Measurements from ENCODE around the gene TOR2A. TPM values are rescaled to one million over a fixed set of nuclear protein-coding genes. Genes with fewer than 3 reads are reported as not detected.

The TOR2A gene
- total RNA-seq, 1 donor from 2014 or later: 15.1 TPM

DNA sequence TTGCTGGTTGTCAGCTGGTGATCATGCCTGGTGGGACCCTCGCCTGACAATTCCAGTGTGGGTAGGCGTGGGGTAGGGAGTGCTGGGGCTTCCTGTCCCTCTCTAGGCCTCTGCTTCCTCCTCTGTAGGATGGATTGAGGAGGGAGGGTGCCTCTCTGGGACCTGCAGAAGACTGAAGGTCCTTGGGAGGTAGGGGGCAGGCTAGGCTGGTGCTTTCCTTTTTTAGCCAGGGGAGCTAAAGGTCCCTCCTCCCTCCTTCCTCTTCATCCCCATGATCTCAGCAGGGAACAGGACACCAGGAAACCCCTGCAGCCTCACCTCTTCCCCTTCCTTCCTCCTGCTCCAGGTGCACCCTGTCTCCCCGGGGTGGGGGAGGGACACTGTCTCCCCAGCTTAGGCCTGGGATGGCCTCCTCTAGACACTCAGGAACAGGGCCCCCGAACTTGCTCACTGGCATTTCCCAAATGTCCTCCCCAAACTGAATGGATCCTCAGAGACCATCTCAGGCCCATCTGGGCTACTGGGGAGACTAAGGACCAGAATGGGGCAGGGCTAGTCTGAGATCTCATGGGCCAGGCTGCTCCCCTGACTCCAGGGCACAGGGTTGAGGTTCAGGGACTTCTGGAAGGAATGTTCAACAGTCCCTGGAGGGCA lies 35.0 kb upstream of the TOR2A start:
- intact Hi-C loops (cut with micrococcal nuclease): loop anchor here (2.0 to 5.0 kb wide), 3 partner anchors 17 to 297 kb away; partner anchors contain the start of genes NAIF1, SLC25A25 and STXBP1
- no peaks in the 10 kb centered on the region for H3K9me3 Mint-ChIP-seq
- ChIA-PET POLR2A (interaction anchor here (0.7 to 7.6 kb wide), 12 partner anchors 10 to 358 kb away, joined by 3 to 96 read pairs (median 6); partner anchors contain the start of genes CDK9, FPGS, LRSAM1 and RPL12), CTCF (interaction anchor here (0.7 to 4.1 kb wide), 5 partner anchors 9 to 100 kb away, joined by 3 to 32 read pairs (median 11); partner anchors contain the start of genes CDK9 and TOR2A)
- H3K36me3 Mint-ChIP-seq (ENCODE audit: low read depth): peaks cover 75% of the 10 kb centered on the region
- peak overlapping the region; percentile 93 for H3K27ac Mint-ChIP-seq
- peaks cover 74% of the 10 kb centered on the region for H3K4me1 Mint-ChIP-seq
- ATAC-seq (ENCODE audit: low read depth) (no peak), DNase-seq (no peak)
- peak overlapping the region; percentile 93 for H3K4me3 Mint-ChIP-seq
- TF ChIP-seq, protein P1, sequence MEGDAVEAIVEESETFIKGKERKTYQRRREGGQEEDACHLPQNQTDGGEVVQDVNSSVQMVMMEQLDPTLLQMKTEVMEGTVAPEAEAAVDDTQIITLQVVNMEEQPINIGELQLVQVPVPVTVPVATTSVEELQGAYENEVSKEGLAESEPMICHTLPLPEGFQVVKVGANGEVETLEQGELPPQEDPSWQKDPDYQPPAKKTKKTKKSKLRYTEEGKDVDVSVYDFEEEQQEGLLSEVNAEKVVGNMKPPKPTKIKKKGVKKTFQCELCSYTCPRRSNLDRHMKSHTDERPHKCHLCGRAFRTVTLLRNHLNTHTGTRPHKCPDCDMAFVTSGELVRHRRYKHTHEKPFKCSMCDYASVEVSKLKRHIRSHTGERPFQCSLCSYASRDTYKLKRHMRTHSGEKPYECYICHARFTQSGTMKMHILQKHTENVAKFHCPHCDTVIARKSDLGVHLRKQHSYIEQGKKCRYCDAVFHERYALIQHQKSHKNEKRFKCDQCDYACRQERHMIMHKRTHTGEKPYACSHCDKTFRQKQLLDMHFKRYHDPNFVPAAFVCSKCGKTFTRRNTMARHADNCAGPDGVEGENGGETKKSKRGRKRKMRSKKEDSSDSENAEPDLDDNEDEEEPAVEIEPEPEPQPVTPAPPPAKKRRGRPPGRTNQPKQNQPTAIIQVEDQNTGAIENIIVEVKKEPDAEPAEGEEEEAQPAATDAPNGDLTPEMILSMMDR (IDR thresholded peaks at IDR 0.05): no peak
- no peaks in the 10 kb centered on the region for H3K27me3 Mint-ChIP-seq

DNA sequence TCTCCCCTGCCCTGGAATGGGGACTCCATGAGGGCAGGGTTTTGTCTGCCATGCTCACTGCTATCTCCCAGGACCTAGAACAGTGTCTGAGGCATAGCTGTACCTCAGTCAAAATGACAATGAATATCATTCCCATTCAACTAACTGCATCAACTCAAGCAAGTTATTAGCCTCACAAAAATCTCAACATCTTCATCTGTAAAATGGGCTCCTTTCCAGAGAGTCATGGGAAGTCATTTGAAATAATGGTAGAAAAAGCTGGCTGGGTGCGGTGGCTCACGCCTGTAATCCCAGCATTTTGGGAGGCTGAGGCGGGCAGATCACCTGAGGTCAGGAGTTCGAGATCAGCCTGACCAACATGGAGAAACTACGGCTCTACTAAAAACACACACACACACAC lies 34.0 kb upstream of the TOR2A start:
- Mint-ChIP-seq H3K9me3 (no peaks in the 10 kb centered on the region), H3K4me1 (peaks cover 74% of the 10 kb centered on the region), H3K36me3 (ENCODE audit: low read depth) (peaks cover 75% of the 10 kb centered on the region), H3K27me3 (no peaks in the 10 kb centered on the region), H3K4me3 (peak overlapping the region; percentile 38), H3K27ac (peak overlapping the region; percentile 80)
- TF ChIP-seq, protein P1 (IDR thresholded peaks at IDR 0.05): no peak
- CTCF ChIA-PET: interaction anchor here (1.3 to 4.1 kb wide), 2 partner anchors 9 to 15 kb away, joined by 3 to 32 read pairs; partner anchors contain the start of genes CDK9 and SH2D3C
- DNase-seq (no peak), ATAC-seq (ENCODE audit: low read depth) (no peak)
- POLR2A ChIA-PET: interaction anchor here (1.6 to 7.6 kb wide), 5 partner anchors 10 to 147 kb away, joined by 3 to 96 read pairs (median 27); partner anchors contain the start of genes CDK9, FPGS, SH2D3C and TOR2A
- intact Hi-C loops (cut with micrococcal nuclease): no loop called here

DNA sequence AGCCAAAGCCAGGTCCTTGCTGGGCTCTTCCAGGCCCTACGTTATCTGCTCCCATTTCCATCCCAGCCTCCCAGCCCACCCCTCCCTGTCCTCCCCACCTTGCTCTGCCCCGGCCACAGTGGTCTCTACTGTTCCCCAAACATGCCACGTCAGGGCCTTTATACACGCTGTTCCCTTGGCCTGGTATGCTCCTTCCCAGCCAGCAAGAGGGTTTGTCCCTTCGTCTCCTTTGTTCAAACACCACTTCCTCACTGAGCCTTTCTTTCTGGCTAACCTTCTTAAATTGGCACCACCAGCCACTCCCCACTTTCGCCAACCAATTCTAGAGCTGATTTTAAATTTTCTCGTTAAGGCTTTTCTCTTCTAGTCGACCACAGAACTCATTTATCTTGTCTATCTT lies 33.6 kb upstream of the TOR2A start:
- POLR2A ChIA-PET: interaction anchor here (1.6 to 7.6 kb wide), 3 partner anchors 15 to 147 kb away, joined by 3 to 96 read pairs (median 5); partner anchors contain the start of genes CDK9 and TOR2A
- H3K27ac Mint-ChIP-seq: peak overlapping the region; percentile 80
- peaks cover 74% of the 10 kb centered on the region for H3K4me1 Mint-ChIP-seq
- TF ChIP-seq, protein P1 (IDR thresholded peaks at IDR 0.05): no peak
- peak overlapping the region; percentile 38 for H3K4me3 Mint-ChIP-seq
- peaks cover 75% of the 10 kb centered on the region for H3K36me3 Mint-ChIP-seq (ENCODE audit: low read depth)
- DNase-seq (no peak), ATAC-seq (ENCODE audit: low read depth) (no peak)
- intact Hi-C loops (cut with micrococcal nuclease): no loop called here
- no peaks in the 10 kb centered on the region for H3K27me3 Mint-ChIP-seq
- CTCF ChIA-PET: interaction anchor here (1.3 to 4.1 kb wide), 2 partner anchors 9 to 15 kb away, joined by 3 to 32 read pairs; partner anchors contain the start of genes CDK9 and SH2D3C
- H3K9me3 Mint-ChIP-seq: no peaks in the 10 kb centered on the region

DNA sequence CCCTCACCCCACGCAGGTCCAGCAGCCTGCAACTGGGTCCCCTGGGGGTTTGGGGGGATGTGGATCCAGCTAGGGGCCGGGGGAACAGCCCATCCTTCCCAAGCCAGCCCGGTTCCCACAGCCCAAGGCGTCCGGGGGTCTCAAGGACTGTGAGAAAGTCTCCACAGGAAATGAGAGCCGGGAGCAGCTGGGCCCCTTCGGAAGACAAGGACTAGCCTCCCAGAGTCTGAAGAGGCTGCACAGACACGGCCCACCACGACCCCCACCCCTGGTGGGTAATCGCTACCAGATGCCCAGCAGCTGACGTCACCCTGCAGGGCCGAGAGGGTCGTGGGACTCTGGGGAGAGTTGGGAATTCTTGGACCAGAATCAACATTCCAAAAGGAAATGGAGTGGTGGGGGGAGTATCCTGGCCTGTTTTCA lies 32.8 kb upstream of the TOR2A start:
- peaks cover 80% of the 10 kb centered on the region for H3K4me1 Mint-ChIP-seq
- no peaks in the 10 kb centered on the region for H3K27me3 Mint-ChIP-seq
- no peaks in the 10 kb centered on the region for H3K9me3 Mint-ChIP-seq
- peaks cover 74% of the 10 kb centered on the region for H3K36me3 Mint-ChIP-seq (ENCODE audit: low read depth)
- ChIA-PET POLR2A (interaction anchor here (0.6 to 7.6 kb wide), 4 partner anchors 8 to 16 kb away, joined by 3 to 96 read pairs (median 8); partner anchors contain the start of gene CDK9), CTCF (interaction anchor here (1.3 to 1.5 kb wide), 2 partner anchors 10 to 33 kb away, joined by 3 to 5 read pairs; partner anchors contain the start of genes SH2D3C and TOR2A)
- H3K4me3 Mint-ChIP-seq: no peak overlapping the region
- intact Hi-C loops (cut with micrococcal nuclease): no loop called here
- TF ChIP-seq, protein P1 (IDR thresholded peaks at IDR 0.05): no peak
- no peak for DNase-seq
- ATAC-seq (ENCODE audit: low read depth): no peak
- peak overlapping the region; percentile 86 for H3K27ac Mint-ChIP-seq

DNA sequence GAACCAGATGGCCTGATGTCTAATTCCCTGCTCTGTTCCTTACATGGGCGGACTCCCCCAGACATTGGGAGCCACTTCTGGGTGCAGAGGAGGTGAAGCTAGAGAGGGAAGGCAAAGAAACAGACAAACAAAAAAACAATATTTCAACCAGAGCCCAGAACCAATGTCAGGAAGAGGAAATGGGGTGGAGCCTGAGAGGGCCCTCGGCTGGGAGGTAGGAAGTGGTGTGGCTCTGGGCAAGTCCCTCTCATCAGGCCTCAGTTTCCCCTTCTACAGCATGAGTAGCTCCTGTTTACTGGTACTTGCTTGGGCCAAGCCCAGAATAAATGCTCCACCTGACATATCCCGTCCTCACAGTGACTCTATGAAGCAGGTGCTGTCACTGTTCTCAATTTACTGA lies 32.3 kb upstream of the TOR2A start:
- DNase-seq (no peak), ATAC-seq (ENCODE audit: low read depth) (no peak)
- ChIA-PET CTCF (interaction anchor here (0.9 to 1.8 kb wide), 3 partner anchors 17 to 96 kb away, joined by 4 to 5 read pairs (median 5); partner anchors contain the start of gene TOR2A), POLR2A (interaction anchor here (0.6 to 1.9 kb wide), 4 partner anchors 9 to 17 kb away, joined by 3 to 9 read pairs (median 4); no protein-coding TSS in a partner anchor)
- peak overlapping the region; percentile 50 for H3K4me3 Mint-ChIP-seq
- TF ChIP-seq, protein P1 (IDR thresholded peaks at IDR 0.05): no peak
- intact Hi-C loops (cut with micrococcal nuclease): no loop called here
- peak overlapping the region; percentile 86 for H3K27ac Mint-ChIP-seq
- H3K27me3 Mint-ChIP-seq: no peaks in the 10 kb centered on the region
- no peaks in the 10 kb centered on the region for H3K9me3 Mint-ChIP-seq
- peaks cover 74% of the 10 kb centered on the region for H3K36me3 Mint-ChIP-seq (ENCODE audit: low read depth)
- H3K4me1 Mint-ChIP-seq: peaks cover 84% of the 10 kb centered on the region

All from activated B cell treated with CpG ODN at 0.5 μM for 24 hours (primary cell).